Measurements from ENCODE around the gene CTSG.
A peak's percentile ranks its signal among the peaks of the same experiment; 100 is the strongest.
"Not testable (repeated sequence)": the region's sequence is repeated elsewhere in the genome, so short reads cannot be mapped to it uniquely, and the experiment has no call there.

The CTSG gene

GRCh38 chr14:24576182-24576581, at the start of gene CTSG:
Gene CTSG, minus strand, starts transcription at chr14:24576250. Its CDS starts 27 bp downstream, at chr14:24576223.
- DNase-seq (ENCODE audit: low read depth in 3 of 3) = no peak

GRCh38 chr14:24613747-24614146, 37.7 kb upstream of the CTSG start:
- no peak for DNase-seq (ENCODE audit: low read depth in 3 of 3)

GRCh38 chr14:24613241-24613640, 37.2 kb upstream of the CTSG start:
- no peak for DNase-seq (ENCODE audit: low read depth in 3 of 3)

- DNase-seq (ENCODE audit: low read depth in 3 of 3) = no peak
Measured at GRCh38 chr14:24612196-24612595, 36.1 kb upstream of the CTSG start.

GRCh38 chr14:24609655-24610344, 33.8 kb upstream of the CTSG start, which contains the start of gene GZMH:
Gene GZMH, minus strand, starts transcription at chr14:24609685. Its CDS starts 72 bp downstream, at chr14:24609613.
- no peak for DNase-seq (ENCODE audit: low read depth in 3 of 3)

- no peak for DNase-seq (ENCODE audit: low read depth in 3 of 3)
Measured at GRCh38 chr14:24607635-24608514, 31.8 kb upstream of the CTSG start.

GRCh38 chr14:24607081-24607480, 31.0 kb upstream of the CTSG start:
- no peak for DNase-seq (ENCODE audit: low read depth in 3 of 3)

GRCh38 chr14:24606297-24606696, 30.2 kb upstream of the CTSG start:
- DNase-seq (ENCODE audit: low read depth in 3 of 3) = no peak

- peak; percentile 31 to 46 (median 43) for DNase-seq (ENCODE audit: low read depth in 3 of 3)
Measured at GRCh38 chr14:24605435-24606190, 29.6 kb upstream of the CTSG start.

- no peak for DNase-seq (ENCODE audit: low read depth in 3 of 3)
Measured at GRCh38 chr14:24597403-24597802, 21.4 kb upstream of the CTSG start.

GRCh38 chr14:24595073-24595808, 19.2 kb upstream of the CTSG start:
- no peak for DNase-seq (ENCODE audit: low read depth in 3 of 3)

GRCh38 chr14:24591004-24591403, 15.0 kb upstream of the CTSG start:
- not testable (repeated sequence) for DNase-seq (ENCODE audit: low read depth in 3 of 3)

GRCh38 chr14:24584402-24584801, 8.4 kb upstream of the CTSG start:
- DNase-seq (ENCODE audit: low read depth in 3 of 3) = not testable (repeated sequence)

- no peak for DNase-seq (ENCODE audit: low read depth in 3 of 3)
Measured at GRCh38 chr14:24578558-24578957, 2.5 kb upstream of the CTSG start.

GRCh38 chr14:24576771-24577170, 721 bp upstream of the CTSG start:
- DNase-seq (ENCODE audit: low read depth in 3 of 3) = no peak

GRCh38 chr14:24574206-24574774, 1.8 kb downstream of the CTSG start:
- DNase-seq (ENCODE audit: low read depth in 3 of 3) = no peak

GRCh38 chr14:24566318-24566717, 9.7 kb downstream of the CTSG start:
- DNase-seq (ENCODE audit: low read depth in 3 of 3) = no peak

- DNase-seq (ENCODE audit: low read depth in 3 of 3) = no peak
Measured at GRCh38 chr14:24565766-24566165, 10.3 kb downstream of the CTSG start.

- no peak for DNase-seq (ENCODE audit: low read depth in 3 of 3)
Measured at GRCh38 chr14:24563505-24563904, 12.5 kb downstream of the CTSG start.

GRCh38 chr14:24556756-24557155, 19.3 kb downstream of the CTSG start:
- DNase-seq (ENCODE audit: low read depth in 3 of 3) = no peak

GRCh38 chr14:24549064-24549463, 27.0 kb downstream of the CTSG start:
- not testable (repeated sequence) for DNase-seq (ENCODE audit: low read depth in 3 of 3)
